ENCODE data around the gene HEXA. TPM values are rescaled to one million over a fixed set of nuclear protein-coding genes. Genes with fewer than 3 reads are reported as not detected.

HEXA gene
- total and polyA plus RNA-seq, 2 of the 8 experiments (the other 6 are each of a cell fraction or from before 2014, with no cell fraction given): 52.5 to 73.7 TPM

- CTCF ChIA-PET (ENCODE audit: partially characterized antibody): no interaction called here
- Histone ChIP-seq H2BK5ac (ENCODE audit: low read depth, low read length) (no peak overlapping the region), H3K27ac (ENCODE audit: low read depth, low read length) (no peak overlapping the region), H3K36me3 (ENCODE audit: control insufficient read depth in 2 of 4, insufficient read depth in 4 of 4, low read length in 3 of 4) (peaks cover 0 to 4% (median 0%) of the 10 kb centered on the region in 4 experiments; a peak in 2 of 8 replicates), H3K4me1 (replicated peaks in 1 of 4; ENCODE audit: control insufficient read depth in 3 of 4, insufficient read depth in 4 of 4, low read length in 3 of 4) (peaks cover 0 to 4% (median 0%) of the 10 kb centered on the region in 4 experiments; a peak in 2 of 7 replicates), H3K79me1 (ENCODE audit: low read depth, low read length) (peaks cover 9% of the 10 kb centered on the region; the same call in 1 of the 2 replicates), H3K4me3 (ENCODE audit: extremely low read depth in 1 of 4, insufficient read depth in 2 of 4, low read depth in 3 of 4, low read length in 4 of 4) (no peak overlapping the region), H3K4me2 (ENCODE audit: insufficient read depth in 1 of 2, low read depth in 2 of 2, low read length in 2 of 2) (no peak overlapping the region), H3K9me3 (ENCODE audit: insufficient read depth in 2 of 2, low read depth in 1 of 2, low read length in 1 of 2) (no peaks in the 10 kb centered on the region), H3K79me2 (ENCODE audit: control insufficient read depth in 1 of 2, insufficient read depth in 2 of 2, low read length in 2 of 2) (peaks cover 0 to 48% of the 10 kb centered on the region in 2 experiments; a peak in 2 of 4 replicates), H2BK20ac (ENCODE audit: low read length) (no peak overlapping the region), H2BK15ac (ENCODE audit: low read length) (no peak overlapping the region), H2BK120ac (replicated peaks; ENCODE audit: low read depth, low read length) (no peak overlapping the region), H2AK5ac (ENCODE audit: low read depth, low read length) (no peak overlapping the region), H3K4ac (replicated peaks; ENCODE audit: insufficient read length, low read depth, low read length) (no peak overlapping the region), H4K5ac (ENCODE audit: insufficient read length, low read depth, low read length) (no peak overlapping the region), H3K9ac (replicated peaks in 1 of 4; ENCODE audit: extremely low read depth in 1 of 4, low read depth in 3 of 4, low read length in 3 of 4) (no peak overlapping the region), H3K56ac (replicated peaks; ENCODE audit: insufficient read length, low read depth, low read length) (no peak overlapping the region), H3K23me2 (ENCODE audit: low read depth, low read length) (peaks cover 11% of the 10 kb centered on the region; the same call in 1 of the 2 replicates), H3K27me3 (replicated peaks in 1 of 4; ENCODE audit: control insufficient read depth in 3 of 4, extremely low read depth in 1 of 4, insufficient read depth in 3 of 4, low read length in 3 of 4) (no peaks in the 10 kb centered on the region), H2AFZ (ENCODE audit: low read length) (no peak overlapping the region), H3K18ac (ENCODE audit: extremely low read depth, low read length) (no peak overlapping the region), H3K14ac (ENCODE audit: insufficient read length) (no peak overlapping the region), H3K23ac (ENCODE audit: insufficient read length) (no peak overlapping the region), H4K8ac (ENCODE audit: extremely low read depth, insufficient read depth, low read length) (no peak overlapping the region), H4K20me1 (replicated peaks in 1 of 2; ENCODE audit: control insufficient read depth in 1 of 2, insufficient read depth in 2 of 2, low read length in 2 of 2) (peaks cover 0 to 2% of the 10 kb centered on the region in 2 experiments), H2BK12ac (ENCODE audit: low read depth, low read length) (no peak overlapping the region), H4K91ac (replicated peaks; ENCODE audit: insufficient read length, low read length) (no peak overlapping the region)
- no peak for DNase-seq (ENCODE audit: low read depth in 1 of 2, low spot score in 2 of 2)
- TF ChIP-seq PHF8 (conservative IDR thresholded peaks at IDR 0.05; ENCODE audit: low read depth, low read length): no peak
- POLR2A ChIA-PET (ENCODE audit: partially characterized antibody): interaction anchor here (3.5 kb wide), 1 partner anchor 11 kb away, joined by 12 read pairs; no protein-coding TSS in a partner anchor
- no peak for FAIRE-seq
These were observed 3.5 kb downstream of the HEXA start for GRCh38 chr15:72372361-72372760.
